ENCODE data around the gene NSUN7. TPM values are rescaled to one million over a fixed set of nuclear protein-coding genes. Genes with fewer than 3 reads are reported as not detected.

Gene NSUN7
- total RNA-seq, 1 experiment from 2014 or later, result 19.8 TPM

DNA sequence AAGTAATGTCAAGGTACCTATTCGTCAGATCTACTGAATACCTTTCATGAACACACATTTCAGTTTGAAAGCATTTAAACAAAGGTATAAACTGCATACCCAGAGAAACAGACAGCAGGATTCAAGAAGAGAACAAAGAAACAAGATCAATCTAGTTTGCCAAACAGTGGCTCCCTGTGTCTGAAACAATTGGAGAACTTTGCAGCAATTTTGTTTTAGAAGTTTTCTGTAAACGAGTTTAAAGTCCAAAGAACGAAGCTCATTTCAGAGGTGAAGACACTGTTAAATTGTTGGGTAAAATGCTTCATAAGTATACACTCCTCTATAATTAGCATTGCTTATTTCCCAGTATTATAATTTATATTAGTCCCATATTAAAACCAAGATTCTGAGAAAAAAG, 21.4 kb upstream of the NSUN7 start:
- DNase-seq, result no peak
- no peak overlapping the region for H3K4me3 ChIP-seq (ENCODE audit: insufficient read depth, low read depth, low read length)
- H3K36me3 ChIP-seq (replicated peaks; ENCODE audit: control insufficient read depth, insufficient read depth, low read length), result no peaks in the 10 kb centered on the region
- no peaks in the 10 kb centered on the region for H3K27me3 ChIP-seq (ENCODE audit: control insufficient read depth, insufficient read depth, low read length)

DNA sequence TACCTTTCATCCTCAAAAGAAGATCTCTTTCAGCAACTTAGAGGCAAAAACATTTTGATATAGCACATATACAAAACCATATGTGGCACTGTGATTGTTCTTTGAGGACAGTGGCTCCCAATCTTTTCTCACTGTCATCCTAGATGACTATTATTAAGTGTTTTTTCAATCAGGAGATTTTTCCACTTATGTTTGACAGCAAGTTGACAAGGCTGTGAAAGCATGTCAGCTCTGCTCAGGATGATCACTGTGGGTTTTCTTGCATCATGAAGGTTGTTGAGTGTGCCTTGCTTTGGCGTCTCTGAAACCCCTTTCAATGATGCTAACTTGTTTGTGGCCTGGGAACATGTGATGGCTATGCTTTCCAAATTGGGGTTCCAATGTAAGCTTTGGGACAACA, 20.2 kb upstream of the NSUN7 start:
- H3K27me3 ChIP-seq (ENCODE audit: control insufficient read depth, insufficient read depth, low read length), result no peaks in the 10 kb centered on the region
- no peak for DNase-seq
- no peak overlapping the region for H3K4me3 ChIP-seq (ENCODE audit: insufficient read depth, low read depth, low read length)
- no peaks in the 10 kb centered on the region for H3K36me3 ChIP-seq (replicated peaks; ENCODE audit: control insufficient read depth, insufficient read depth, low read length)

DNA sequence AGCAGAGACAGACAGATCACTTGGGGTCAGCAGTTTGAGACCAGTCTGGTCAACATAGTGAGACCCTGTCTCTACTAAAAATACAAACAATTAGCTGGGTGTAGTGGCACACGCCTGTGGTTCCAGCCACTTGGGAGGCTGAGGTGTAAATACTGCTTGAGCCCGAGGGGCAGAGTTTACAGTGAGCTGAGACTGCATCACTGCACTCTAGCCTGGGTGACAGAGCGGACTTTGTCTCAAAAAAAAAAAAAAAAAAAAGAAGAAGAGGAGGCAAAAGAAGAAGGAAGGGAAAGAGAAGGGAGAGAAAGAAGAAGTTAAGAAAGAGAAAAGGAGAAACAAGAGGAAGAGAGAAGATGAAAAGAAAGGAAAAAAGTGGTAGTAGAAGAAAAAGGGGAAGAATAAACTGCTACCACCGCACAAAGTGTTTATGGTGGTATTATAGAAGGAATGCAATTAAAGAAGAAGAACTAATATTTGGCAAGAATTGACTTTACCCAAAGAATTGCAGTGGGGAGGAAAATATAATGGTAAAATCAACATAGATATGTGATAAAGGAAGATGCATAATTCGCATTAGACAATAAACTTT, 19.6 kb upstream of the NSUN7 start:
- no peak for DNase-seq
- Histone ChIP-seq H3K27me3 (ENCODE audit: control insufficient read depth, insufficient read depth, low read length) (no peaks in the 10 kb centered on the region), H3K36me3 (replicated peaks; ENCODE audit: control insufficient read depth, insufficient read depth, low read length) (no peaks in the 10 kb centered on the region), H3K4me3 (ENCODE audit: insufficient read depth, low read depth, low read length) (no peak overlapping the region)

DNA sequence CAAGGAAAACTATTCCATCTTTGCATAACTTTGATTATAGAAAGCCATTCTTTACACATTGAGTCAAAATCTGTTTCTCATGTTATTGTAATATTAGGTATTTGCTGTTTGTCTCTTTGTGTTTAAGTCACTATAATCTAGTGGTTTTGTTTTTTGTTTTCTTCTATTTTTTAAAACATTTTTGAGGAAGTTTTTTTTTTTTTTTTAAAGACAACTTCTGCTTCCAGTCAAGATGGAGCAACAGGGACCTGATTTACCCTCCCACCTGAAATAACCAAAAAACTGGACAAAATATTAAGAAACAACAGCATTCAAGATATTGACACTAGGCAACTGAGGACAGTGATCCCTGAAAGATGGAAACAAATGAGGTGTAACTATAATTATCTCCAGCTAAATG, 18.4 kb upstream of the NSUN7 start:
- no peak for DNase-seq
- Histone ChIP-seq H3K36me3 (replicated peaks; ENCODE audit: control insufficient read depth, insufficient read depth, low read length) (no peaks in the 10 kb centered on the region), H3K4me3 (ENCODE audit: insufficient read depth, low read depth, low read length) (no peak overlapping the region), H3K27me3 (ENCODE audit: control insufficient read depth, insufficient read depth, low read length) (no peaks in the 10 kb centered on the region)

DNA sequence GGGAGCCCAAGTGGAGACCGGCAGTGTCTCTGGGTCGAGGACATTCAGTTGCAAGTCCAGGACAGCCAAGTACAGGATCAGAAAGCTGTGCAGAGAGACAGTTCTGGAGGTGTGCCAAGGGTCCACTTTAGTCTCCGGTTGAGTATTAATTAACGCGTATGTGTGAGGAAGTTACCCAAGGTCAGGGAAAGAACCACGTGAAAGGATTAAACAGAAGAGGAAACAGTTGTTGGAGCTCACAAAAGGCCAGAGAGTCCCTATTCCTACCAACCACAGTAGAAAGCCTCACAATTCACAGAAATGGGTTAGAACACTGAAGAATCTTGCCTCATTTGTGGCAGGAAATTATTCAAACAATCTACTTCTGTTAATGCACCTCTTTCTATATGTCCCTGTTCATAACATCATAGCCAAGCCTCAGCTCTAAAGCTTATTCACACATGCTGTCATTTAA, 17.9 kb upstream of the NSUN7 start:
- no peaks in the 10 kb centered on the region for H3K27me3 ChIP-seq (ENCODE audit: control insufficient read depth, insufficient read depth, low read length)
- H3K36me3 ChIP-seq (replicated peaks; ENCODE audit: control insufficient read depth, insufficient read depth, low read length), result no peaks in the 10 kb centered on the region
- no peak for DNase-seq
- H3K4me3 ChIP-seq (ENCODE audit: insufficient read depth, low read depth, low read length), result no peak overlapping the region

DNA sequence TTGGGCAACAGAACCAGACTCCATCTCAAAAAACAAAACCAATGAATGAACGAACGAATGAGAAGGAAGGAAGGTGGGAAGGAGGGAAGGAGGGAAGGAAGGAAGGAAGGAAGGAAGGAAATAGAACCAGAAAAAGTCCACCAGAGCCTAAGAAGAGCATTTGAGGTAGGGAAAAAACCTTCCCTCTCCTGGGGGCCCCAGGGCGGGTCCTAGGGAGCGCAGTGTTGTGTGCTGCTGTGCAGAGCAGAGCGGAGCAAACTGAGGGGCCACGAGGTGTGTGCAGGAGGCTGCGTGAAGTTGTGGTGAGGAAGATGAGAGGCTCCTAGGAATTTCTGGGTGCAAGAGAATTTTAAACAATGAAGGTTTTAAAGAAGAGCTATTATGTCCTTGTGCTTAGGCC, 16.0 kb upstream of the NSUN7 start:
- no peaks in the 10 kb centered on the region for H3K27me3 ChIP-seq (ENCODE audit: control insufficient read depth, insufficient read depth, low read length)
- no peaks in the 10 kb centered on the region for H3K36me3 ChIP-seq (replicated peaks; ENCODE audit: control insufficient read depth, insufficient read depth, low read length)
- DNase-seq, result no peak
- H3K4me3 ChIP-seq (ENCODE audit: insufficient read depth, low read depth, low read length), result no peak overlapping the region

DNA sequence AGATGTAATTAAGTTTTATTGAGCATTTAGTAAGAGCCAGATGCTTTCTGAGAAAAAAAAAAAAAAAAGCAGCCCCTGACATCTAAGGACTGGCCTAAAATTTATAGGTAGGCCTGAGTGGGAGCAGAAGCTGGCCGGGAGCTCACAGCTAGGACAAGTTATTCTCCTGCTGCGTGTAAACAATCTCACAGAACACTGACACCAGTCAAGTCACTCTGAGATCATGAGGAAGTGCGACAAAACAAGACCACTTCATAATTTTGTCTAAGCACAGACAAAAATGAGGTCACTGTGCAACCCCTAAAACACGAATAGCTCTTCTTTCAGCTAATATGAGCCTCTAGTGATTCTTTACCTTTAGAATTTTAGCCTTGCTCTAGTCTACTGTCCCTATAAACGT, 15.3 kb upstream of the NSUN7 start:
- H3K36me3 ChIP-seq (replicated peaks; ENCODE audit: control insufficient read depth, insufficient read depth, low read length), result no peaks in the 10 kb centered on the region
- no peak overlapping the region for H3K4me3 ChIP-seq (ENCODE audit: insufficient read depth, low read depth, low read length)
- H3K27me3 ChIP-seq (ENCODE audit: control insufficient read depth, insufficient read depth, low read length), result no peaks in the 10 kb centered on the region
- DNase-seq, result no peak

DNA sequence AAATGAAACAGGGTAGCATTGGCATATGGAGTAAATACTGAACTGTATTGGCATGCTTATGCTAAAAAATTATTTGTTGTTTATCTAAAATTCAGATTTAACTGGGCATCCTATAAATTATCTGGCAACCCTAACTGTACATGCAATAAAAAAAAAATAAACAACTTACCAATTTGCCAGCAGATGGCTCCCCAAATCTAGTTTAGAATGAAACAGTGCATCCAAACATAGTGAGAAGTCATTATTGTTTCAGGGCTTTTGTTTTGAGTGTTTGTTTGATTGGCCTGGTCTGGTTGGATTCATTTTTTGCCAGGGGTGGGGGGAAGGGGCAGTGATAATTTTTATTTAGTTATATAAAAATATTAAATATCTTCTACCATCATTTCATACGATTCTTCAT, 12.8 kb upstream of the NSUN7 start:
- Histone ChIP-seq H3K27me3 (ENCODE audit: control insufficient read depth, insufficient read depth, low read length) (no peaks in the 10 kb centered on the region), H3K36me3 (replicated peaks; ENCODE audit: control insufficient read depth, insufficient read depth, low read length) (no peaks in the 10 kb centered on the region), H3K4me3 (ENCODE audit: insufficient read depth, low read depth, low read length) (no peak overlapping the region)
- DNase-seq, result peak; percentile 19

DNA sequence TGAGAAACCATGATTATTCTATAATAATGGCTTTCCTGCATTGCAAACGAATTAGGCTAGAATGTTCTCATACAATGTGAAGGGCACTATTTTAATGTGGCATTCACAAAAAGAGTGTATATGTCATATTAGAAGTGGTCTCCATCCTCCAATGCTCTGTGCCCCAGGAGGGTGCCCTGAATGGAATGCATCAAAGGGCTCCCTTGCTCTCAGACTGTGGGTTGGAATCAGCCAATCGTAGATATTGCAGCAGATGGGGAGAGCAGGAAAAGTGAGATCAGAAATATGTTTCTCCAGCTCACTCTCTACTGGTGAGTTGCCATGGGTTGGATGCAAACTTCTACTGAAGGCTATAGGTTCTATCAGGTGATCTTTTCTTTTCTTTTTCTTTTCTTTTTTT, 11.9 kb upstream of the NSUN7 start:
- Histone ChIP-seq H3K36me3 (replicated peaks; ENCODE audit: control insufficient read depth, insufficient read depth, low read length) (no peaks in the 10 kb centered on the region), H3K4me3 (ENCODE audit: insufficient read depth, low read depth, low read length) (no peak overlapping the region)
- DNase-seq, result peak; percentile 17

DNA sequence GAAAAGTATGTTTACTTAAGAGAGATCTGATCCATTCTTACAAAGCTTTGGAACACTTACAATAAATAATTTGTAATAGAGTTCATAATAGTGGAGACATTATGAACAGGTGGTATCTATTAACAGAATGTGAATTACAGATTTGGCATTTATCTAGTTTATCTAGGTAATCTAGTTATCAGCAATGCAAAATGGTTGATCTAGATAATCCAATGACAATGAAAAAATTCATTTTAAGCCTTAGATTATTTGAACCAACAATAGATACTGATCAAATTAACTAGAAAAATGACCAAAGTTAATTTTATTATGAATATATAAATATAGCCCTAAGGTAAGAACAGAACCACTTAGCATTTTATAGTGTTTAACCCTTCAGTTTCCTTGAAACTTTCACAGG, 10.4 kb upstream of the NSUN7 start:
- H3K4me3 ChIP-seq (ENCODE audit: insufficient read depth, low read depth, low read length), result no peak overlapping the region
- H3K27me3 ChIP-seq (ENCODE audit: control insufficient read depth, insufficient read depth, low read length), result no peaks in the 10 kb centered on the region
- no peak for DNase-seq
- no peaks in the 10 kb centered on the region for H3K36me3 ChIP-seq (replicated peaks; ENCODE audit: control insufficient read depth, insufficient read depth, low read length)

More for the DNA sequence above, 11.9 kb upstream of the NSUN7 start:
- no peaks in the 10 kb centered on the region for H3K27me3 ChIP-seq (ENCODE audit: control insufficient read depth, insufficient read depth, low read length)

DNA sequence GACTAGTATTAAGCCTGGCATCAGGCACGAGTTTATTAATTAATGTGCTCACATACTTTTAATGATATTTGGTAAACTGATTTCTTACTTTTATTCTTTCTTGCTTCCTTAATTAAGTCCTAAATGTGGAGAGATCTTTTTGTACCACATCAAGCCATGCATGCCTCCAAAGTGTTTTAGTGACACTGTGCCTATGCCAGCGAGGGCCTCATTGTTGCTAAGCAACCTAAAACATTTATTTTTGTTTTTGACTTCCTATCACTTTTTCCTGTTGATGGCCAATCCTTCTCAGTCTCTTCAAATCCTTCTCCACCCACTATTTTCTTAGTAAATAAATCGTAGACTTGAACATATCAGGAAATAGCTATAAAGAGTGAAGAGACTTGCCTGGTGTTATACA, 5.5 kb upstream of the NSUN7 start:
- H3K27me3 ChIP-seq (ENCODE audit: control insufficient read depth, insufficient read depth, low read length), result no peaks in the 10 kb centered on the region
- H3K4me3 ChIP-seq (ENCODE audit: insufficient read depth, low read depth, low read length), result no peak overlapping the region
- no peak for DNase-seq
- no peaks in the 10 kb centered on the region for H3K36me3 ChIP-seq (replicated peaks; ENCODE audit: control insufficient read depth, insufficient read depth, low read length)

DNA sequence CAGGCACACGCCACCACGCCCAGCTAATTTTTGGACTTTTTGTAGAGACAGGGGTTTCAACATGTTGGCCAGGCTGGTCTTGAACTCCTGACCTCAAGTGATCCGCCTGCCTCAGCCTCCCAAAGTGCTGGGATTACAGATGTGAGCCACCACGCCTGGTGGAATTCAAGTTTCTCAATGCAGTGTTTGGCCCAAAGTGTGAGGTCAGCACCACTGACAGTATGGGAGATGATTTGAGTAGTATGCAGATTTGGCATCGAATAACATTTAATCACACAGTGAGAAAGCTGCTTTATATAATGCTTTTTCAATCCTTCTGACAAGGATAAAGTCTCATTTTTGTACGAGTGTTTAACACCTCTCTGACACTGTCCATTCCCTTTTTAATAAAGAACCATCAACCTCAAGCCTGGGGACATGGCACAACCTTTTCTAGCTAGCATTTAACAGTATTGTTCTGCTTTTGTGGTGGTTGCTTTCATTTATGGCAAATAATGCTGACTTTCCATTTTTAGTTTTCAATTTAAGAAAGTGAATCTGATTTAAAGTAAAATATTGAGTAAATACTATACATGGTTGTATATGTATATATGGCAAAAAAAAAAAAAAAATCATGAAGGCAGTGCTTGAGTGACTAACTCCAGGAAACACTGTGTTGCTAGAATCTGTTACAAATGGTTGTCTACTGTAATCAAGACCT, 4.3 kb upstream of the NSUN7 start:
- no peak for DNase-seq
- Histone ChIP-seq H3K27me3 (ENCODE audit: control insufficient read depth, insufficient read depth, low read length) (no peaks in the 10 kb centered on the region), H3K36me3 (replicated peaks; ENCODE audit: control insufficient read depth, insufficient read depth, low read length) (no peaks in the 10 kb centered on the region), H3K4me3 (ENCODE audit: insufficient read depth, low read depth, low read length) (no peak overlapping the region)

DNA sequence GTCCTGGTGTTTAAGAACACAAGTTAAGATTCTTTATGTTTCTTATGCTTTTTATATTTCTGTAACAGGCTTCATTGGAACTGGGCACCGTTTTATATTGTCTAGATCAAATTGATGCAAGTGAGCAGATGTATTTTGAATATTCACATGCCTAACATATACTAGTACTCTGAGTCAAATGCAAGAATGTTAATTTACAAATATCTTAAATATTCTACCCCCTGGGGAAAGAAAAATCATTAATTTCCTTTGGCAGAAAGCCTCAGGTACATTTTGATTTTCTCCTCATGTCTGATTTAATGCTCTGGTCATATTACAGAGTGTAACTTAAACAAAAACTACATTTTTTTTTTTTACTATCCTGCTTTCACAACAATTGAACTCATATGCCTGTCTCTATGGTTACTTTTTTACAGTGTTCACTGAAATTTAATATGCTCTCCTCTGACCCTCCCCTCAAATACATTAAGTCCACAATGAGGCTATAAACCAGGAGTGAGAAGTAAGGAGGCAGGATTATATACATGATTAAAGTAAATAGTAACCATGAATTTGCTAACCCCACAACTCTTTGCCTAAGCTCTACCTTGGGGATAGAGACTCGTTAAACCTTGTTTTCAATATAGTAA, 2.4 kb upstream of the NSUN7 start:
- Histone ChIP-seq H3K27me3 (ENCODE audit: control insufficient read depth, insufficient read depth, low read length) (no peaks in the 10 kb centered on the region), H3K4me3 (ENCODE audit: insufficient read depth, low read depth, low read length) (no peak overlapping the region), H3K36me3 (replicated peaks; ENCODE audit: control insufficient read depth, insufficient read depth, low read length) (peaks cover 2% of the 10 kb centered on the region; the same call in 1 of the 2 replicates)
- DNase-seq, result no peak

DNA sequence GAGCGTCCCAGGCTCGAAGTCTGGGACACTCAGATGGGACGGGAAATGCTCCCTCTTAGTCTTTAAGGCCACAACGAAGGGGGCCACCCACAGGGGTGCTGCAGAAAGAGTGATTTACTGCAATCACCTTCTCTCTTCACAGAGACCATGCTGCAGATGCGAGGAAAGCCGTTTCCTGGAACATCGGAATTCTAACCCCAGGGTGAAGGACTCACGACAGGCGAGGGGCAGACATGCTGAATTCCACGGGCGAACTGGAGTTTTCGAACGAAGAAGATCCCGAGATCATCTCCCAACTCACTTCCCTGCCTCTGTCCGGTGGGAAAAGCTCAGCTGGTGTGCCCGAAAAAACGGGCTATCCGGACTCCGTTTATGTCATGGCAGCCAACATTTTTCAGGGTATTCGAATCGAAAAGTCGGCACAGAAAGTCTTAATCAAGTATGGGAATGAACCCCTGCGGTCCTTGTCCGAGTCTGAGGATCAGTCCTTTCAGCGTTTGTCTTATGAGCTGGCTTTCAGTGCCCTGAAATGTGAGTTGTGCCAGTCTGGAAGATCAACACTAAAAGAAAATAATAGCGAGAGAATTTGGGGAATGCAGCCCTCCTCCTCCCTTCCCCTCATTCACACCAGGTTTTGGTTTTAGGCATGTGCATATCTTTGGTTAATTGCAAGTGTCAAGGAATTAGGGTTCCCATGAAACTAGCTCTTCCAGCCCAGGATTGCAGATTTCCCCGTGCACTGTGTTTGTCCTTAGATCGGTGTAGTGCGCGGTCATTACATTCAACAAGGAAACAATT, 905 bp downstream of the NSUN7 start:
- peaks cover 5% of the 10 kb centered on the region for H3K36me3 ChIP-seq (replicated peaks; ENCODE audit: control insufficient read depth, insufficient read depth, low read length)
- H3K4me3 ChIP-seq (ENCODE audit: insufficient read depth, low read depth, low read length), result peak overlapping the region; percentile 81
- peak; percentile 43 for DNase-seq
- H3K27me3 ChIP-seq (ENCODE audit: control insufficient read depth, insufficient read depth, low read length), result no peaks in the 10 kb centered on the region

DNA sequence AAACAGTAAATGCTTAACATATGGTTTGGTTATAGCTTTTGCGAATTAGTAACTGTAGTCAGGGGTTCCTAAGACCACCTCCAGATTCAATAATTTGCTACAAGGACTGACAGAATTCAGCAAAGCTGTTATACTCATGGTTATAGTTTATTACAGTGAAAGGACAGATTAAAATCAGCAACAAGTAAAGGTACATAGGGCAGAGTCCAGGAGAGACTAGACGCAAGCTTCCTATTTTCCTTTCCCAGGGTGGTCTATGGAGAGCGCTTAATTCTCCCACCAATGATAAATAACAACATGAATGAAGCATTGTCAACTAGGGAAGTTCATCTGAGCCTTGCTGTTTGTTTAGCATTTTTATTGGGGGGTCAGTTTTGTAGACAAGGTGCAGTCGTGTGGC, 5.9 kb downstream of the NSUN7 start:
- DNase-seq, result no peak
- peaks cover 5% of the 10 kb centered on the region for H3K36me3 ChIP-seq (replicated peaks; ENCODE audit: control insufficient read depth, insufficient read depth, low read length)
- no peak overlapping the region for H3K4me3 ChIP-seq (ENCODE audit: insufficient read depth, low read depth, low read length)
- no peaks in the 10 kb centered on the region for H3K27me3 ChIP-seq (ENCODE audit: control insufficient read depth, insufficient read depth, low read length)
